MM.1S (cell line): Measurements from ENCODE around the gene NEURL1B.

Experiments used
- CTCF ChIP-seq: fragments of 300-600 bp; sonication (generic); IDR thresholded peaks from 2 replicates; pipeline ENCODE4 v1.5.1; 2016; ENCODE audit warnings: antibody characterized with exemption, low read length, mixed read lengths
- EZH2 ChIP-seq: fragments of 300-600 bp; sonication (generic); optimal IDR thresholded peaks from 2 replicates; pipeline ENCODE3; 2017; ENCODE audit warnings: low read depth, mild to moderate bottlenecking, antibody characterized with exemption, low read length, mixed read lengths
- EZH2phosphoT487 ChIP-seq: fragments of 300-600 bp; sonication (generic); IDR thresholded peaks from 2 replicates; pipeline ENCODE4 v1.6.1; 2018; ENCODE audit warnings: antibody characterized with exemption, low read length

GRCh38 chr5:172692981-172693380 lies 51.9 kb downstream of the NEURL1B start:
- TF ChIP-seq CTCF (no peak), EZH2 (no peak), EZH2phosphoT487 (no peak)
